HG02759 (cell line): ENCODE data around the gene SPPL2C.

Source experiments
- ATAC-seq: cut with Tn5 transposase; IDR thresholded peaks from one replicate; pipeline ENCODE4 v1.9.1; 2021; ENCODE audit warnings: mild to moderate bottlenecking, moderate library complexity; ENCODE audit not compliant: unreplicated experiment

SPPL2C gene

GRCh38 chr17:45826919-45827588 lies 17.6 kb upstream of the SPPL2C start:
- no peak for ATAC-seq

- no peak for ATAC-seq
Observed at GRCh38 chr17:45828171-45828570, 16.5 kb upstream of the SPPL2C start.

- ATAC-seq = no peak
Observed at GRCh38 chr17:45828582-45829133, 16.0 kb upstream of the SPPL2C start.

GRCh38 chr17:45833920-45834319 lies 10.8 kb upstream of the SPPL2C start:
- no peak for ATAC-seq

- ATAC-seq = no peak
Observed at GRCh38 chr17:45834471-45835396, 9.9 kb upstream of the SPPL2C start.

- ATAC-seq = no peak
Observed at GRCh38 chr17:45835481-45835880, 9.2 kb upstream of the SPPL2C start.

- no peak for ATAC-seq
Observed at GRCh38 chr17:45836047-45837044, 8.3 kb upstream of the SPPL2C start.

GRCh38 chr17:45837187-45837586 lies 7.5 kb upstream of the SPPL2C start:
- no peak for ATAC-seq

- no peak for ATAC-seq
Observed at GRCh38 chr17:45837603-45838002, 7.1 kb upstream of the SPPL2C start.

GRCh38 chr17:45838751-45839295 lies 5.9 kb upstream of the SPPL2C start:
- no peak for ATAC-seq

GRCh38 chr17:45839442-45839841 lies 5.2 kb upstream of the SPPL2C start:
- ATAC-seq = no peak

GRCh38 chr17:45841186-45841585 lies 3.5 kb upstream of the SPPL2C start:
- ATAC-seq = no peak

GRCh38 chr17:45841883-45842525 lies 2.7 kb upstream of the SPPL2C start:
- ATAC-seq = no peak

- no peak for ATAC-seq
Observed at GRCh38 chr17:45843722-45844121, 959 bp upstream of the SPPL2C start.

- no peak for ATAC-seq
Observed at GRCh38 chr17:45845376-45846185, 900 bp downstream of the SPPL2C start.

- ATAC-seq = no peak
Observed at GRCh38 chr17:45846223-45846622, 1.5 kb downstream of the SPPL2C start.

GRCh38 chr17:45846646-45847045 lies 2.0 kb downstream of the SPPL2C start:
- ATAC-seq = no peak

GRCh38 chr17:45847101-45847500 lies 2.4 kb downstream of the SPPL2C start:
- ATAC-seq = no peak

GRCh38 chr17:45847747-45848146 lies 3.1 kb downstream of the SPPL2C start:
- no peak for ATAC-seq
